Stimulated activated CD4-positive, alpha-beta T cell treated with anti-CD3 and anti-CD28 coated beads, Interleukin-15, amount 100 ng/mL, for 1 hour (primary cell): ENCODE measurements around the gene NINJ1.
"Not testable (repeated sequence)": the region's sequence is repeated elsewhere in the genome, so short reads cannot be mapped to it uniquely, and the experiment has no call there.

Source experiments
- DNase-seq, 2 donors: peaks; one replicate each; pipeline ENCODE4 v3.0.0-alpha.2; 2020; ENCODE audit warnings: low read depth in 1 of 2, low spot score in 1 of 2

The NINJ1 gene

GRCh38 chr9:93161786-93162562 is 27.9 kb upstream of the NINJ1 start:
- no peak for DNase-seq

GRCh38 chr9:93159601-93160471 is 25.8 kb upstream of the NINJ1 start:
- DNase-seq, result peak; percentile 41 to 68

GRCh38 chr9:93156475-93157008 is 22.5 kb upstream of the NINJ1 start:
- DNase-seq, result no peak

GRCh38 chr9:93155716-93156474 is 21.8 kb upstream of the NINJ1 start:
- no peak for DNase-seq

GRCh38 chr9:93154293-93154903 is 20.3 kb upstream of the NINJ1 start:
- no peak for DNase-seq

GRCh38 chr9:93151097-93151784 is 17.2 kb upstream of the NINJ1 start:
- no peak for DNase-seq

- no peak for DNase-seq
These were observed 15.3 kb upstream of the NINJ1 start for GRCh38 chr9:93149361-93149760.

- no peak for DNase-seq
These were observed 14.7 kb upstream of the NINJ1 start for GRCh38 chr9:93148721-93149120.

- DNase-seq, result no peak
These were observed 13.6 kb upstream of the NINJ1 start for GRCh38 chr9:93147632-93148031.

GRCh38 chr9:93146696-93147095 is 12.6 kb upstream of the NINJ1 start:
- DNase-seq, result not testable (repeated sequence)

GRCh38 chr9:93143830-93144530 is 9.9 kb upstream of the NINJ1 start:
- peak in 1 of 2 donors; percentile 51 for DNase-seq

GRCh38 chr9:93141771-93142483 is 7.9 kb upstream of the NINJ1 start:
- DNase-seq, result no peak

GRCh38 chr9:93139365-93140182 is 5.5 kb upstream of the NINJ1 start:
- no peak for DNase-seq

GRCh38 chr9:93138171-93138764 is 4.2 kb upstream of the NINJ1 start:
- no peak for DNase-seq

GRCh38 chr9:93137362-93137761 is 3.3 kb upstream of the NINJ1 start:
- DNase-seq, result no peak

GRCh38 chr9:93136011-93136440 is 2.0 kb upstream of the NINJ1 start:
- no peak for DNase-seq

GRCh38 chr9:93134740-93135444 is 841 bp upstream of the NINJ1 start:
- no peak for DNase-seq
